Stimulated activated CD4-positive, alpha-beta T cell treated with anti-CD3 and anti-CD28 coated beads, TNF-alpha, amount 100 ng/mL, for 48 hours (primary cell): ENCODE data around the gene NPIPA1.
A peak's percentile ranks its signal among the peaks of the same experiment; 100 is the strongest.
"Not testable (repeated sequence)": the region's sequence is repeated elsewhere in the genome, so short reads cannot be mapped to it uniquely, and the experiment has no call there.

ENCODE experiments used
- DNase-seq, 3 donors: peaks; one replicate each; pipeline ENCODE4 v3.0.0-alpha.2; 2020; ENCODE audit warnings: low read depth in 3 of 3

The NPIPA1 gene

DNA sequence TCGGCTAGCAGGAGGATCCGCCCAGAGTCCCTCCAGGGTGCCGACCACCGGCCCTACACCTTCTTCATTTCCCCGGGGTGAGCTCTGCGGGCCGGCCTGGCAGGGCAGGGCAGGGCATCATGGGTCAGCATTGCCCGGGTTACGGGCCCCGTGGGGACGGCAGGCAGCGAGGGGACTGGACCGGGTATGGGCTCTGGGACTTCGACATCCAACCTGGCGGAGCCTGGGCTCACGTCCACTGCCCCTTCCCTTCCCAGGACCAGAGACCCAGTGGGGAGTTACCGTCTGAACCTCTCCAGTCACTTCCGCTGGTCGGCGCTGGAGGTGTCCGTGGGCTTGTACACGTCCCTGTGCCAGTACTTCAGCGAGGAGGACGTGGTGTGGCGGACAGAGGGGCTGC is 7.0 kb upstream of the NPIPA1 start:
- DNase-seq, result not testable (repeated sequence)

DNA sequence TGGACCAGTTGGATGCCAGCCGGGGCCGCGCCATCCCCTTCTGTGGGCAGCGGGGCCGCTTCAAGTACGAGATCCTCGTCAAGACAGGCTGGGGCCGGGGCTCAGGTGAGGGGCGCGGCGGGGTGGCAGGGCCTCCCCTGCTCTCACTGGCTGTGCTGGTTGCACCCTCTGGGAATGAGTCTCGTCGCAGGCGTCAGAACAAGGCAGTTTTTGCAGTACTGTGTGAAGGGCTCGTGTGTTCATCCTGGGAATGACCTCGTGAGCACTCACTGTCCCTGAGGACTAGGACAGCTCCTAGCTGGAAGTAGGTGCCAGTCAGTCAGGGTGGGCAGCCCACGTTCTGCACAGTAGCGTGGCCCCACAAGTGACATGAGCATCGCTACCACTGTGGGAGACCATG is 6.3 kb upstream of the NPIPA1 start:
- not testable (repeated sequence) for DNase-seq

DNA sequence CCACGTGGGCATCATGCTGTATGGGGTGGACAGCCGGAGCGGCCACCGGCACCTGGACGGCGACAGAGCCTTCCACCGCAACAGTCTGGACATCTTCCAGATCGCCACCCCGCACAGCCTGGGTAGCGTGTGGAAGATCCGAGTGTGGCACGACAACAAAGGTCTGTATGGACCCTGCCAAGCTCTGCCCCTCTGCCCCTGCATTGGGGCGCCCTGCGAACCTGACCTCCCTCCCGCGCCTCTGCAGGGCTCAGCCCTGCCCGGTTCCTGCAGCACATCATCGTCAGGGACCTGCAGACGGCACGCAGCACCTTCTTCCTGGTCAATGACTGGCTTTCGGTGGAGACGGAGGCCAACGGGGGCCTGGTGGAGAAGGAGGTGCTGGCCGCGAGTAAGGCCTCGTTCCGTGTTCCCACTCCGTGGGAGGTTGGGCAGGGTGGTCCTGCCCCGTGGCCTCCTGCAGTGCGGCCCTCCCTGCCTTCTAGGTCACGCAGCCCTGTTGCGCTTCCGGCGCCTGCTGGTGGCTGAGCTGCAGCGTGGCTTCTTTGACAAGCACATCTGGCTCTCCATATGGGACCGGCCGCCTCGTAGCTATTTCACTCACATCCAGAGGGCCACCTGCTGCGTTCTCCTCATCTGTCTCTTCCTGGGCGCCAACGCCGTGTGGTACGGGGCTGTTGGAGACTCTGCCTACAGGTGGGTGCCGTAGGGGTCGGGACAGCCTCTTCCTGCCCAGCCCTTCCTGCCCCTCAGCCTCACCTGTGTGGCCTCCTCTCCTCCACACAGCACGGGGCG is 4.5 kb upstream of the NPIPA1 start:
- not testable (repeated sequence) for DNase-seq

DNA sequence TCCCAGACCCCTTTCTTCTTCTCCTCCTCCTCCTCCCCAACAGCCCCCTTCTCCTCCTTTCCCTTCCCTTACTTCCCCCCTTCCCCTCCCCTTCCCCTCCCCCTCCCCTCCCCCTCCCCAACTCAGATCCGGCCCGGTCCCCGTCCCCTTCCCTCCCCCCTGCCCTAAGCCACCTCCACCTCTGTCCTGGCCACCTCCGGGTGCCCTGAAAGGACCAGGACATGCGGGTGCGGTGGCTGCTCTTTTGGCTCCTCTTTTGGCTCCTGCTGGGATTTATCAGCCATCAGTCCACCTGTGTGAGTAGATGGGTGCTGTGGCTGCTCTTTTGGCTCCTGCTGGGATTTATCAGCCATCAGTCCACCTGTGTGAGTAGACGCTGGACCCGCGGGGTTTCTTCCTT is 751 bp downstream of the NPIPA1 start:
- DNase-seq, result not testable (repeated sequence)

DNA sequence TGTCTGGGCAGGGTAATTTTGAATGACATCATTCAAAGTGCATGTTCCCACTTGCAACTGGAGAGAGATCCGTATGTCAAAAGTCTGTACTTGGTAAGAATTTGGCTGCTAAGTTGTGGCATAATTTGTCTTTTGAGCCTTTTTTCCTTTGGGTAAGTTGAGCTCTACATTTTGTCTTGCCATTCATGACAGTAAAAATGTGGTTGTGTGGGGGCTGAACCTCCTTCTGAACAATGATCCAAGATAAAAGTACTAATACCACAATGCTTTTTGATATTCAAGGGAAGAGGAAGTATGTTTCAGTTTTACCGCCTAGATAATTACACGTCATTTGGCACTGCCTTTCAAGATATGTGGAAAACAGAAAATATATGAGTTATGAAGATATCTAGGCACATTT is 5.4 kb downstream of the NPIPA1 start:
- not testable (repeated sequence) for DNase-seq

DNA sequence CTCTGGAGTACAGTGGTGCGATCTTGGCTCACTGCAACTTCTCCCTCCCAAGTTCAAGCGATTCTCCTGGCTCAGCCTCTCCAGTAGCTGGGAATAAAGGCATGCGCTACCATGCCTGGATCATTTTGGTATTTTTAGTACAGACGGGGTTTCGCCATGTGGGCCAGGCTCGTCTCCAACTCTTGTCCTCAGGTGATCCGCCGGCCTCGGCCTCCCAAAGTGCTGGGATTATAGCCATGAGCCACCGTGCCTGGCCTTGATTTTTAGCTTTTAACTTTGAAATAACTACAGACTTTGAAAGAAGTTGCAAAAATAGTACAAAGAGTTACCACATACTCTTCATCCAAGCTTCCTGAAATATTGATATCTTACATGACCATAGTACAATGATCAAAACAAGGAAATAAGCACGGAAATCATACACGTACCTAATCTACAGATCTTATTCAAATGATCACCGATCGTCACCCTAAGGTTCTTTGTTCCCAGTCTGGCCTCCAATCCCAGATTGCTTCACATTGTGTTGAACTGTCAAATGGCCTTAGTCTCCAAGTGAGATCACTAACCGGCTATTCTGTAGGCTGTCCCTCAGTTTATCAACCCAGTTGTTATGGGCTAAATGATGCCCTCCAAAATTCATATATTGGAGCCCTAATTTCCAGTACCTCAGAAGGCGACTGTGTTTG is 18.4 kb downstream of the NPIPA1 start:
- DNase-seq, result no peak

DNA sequence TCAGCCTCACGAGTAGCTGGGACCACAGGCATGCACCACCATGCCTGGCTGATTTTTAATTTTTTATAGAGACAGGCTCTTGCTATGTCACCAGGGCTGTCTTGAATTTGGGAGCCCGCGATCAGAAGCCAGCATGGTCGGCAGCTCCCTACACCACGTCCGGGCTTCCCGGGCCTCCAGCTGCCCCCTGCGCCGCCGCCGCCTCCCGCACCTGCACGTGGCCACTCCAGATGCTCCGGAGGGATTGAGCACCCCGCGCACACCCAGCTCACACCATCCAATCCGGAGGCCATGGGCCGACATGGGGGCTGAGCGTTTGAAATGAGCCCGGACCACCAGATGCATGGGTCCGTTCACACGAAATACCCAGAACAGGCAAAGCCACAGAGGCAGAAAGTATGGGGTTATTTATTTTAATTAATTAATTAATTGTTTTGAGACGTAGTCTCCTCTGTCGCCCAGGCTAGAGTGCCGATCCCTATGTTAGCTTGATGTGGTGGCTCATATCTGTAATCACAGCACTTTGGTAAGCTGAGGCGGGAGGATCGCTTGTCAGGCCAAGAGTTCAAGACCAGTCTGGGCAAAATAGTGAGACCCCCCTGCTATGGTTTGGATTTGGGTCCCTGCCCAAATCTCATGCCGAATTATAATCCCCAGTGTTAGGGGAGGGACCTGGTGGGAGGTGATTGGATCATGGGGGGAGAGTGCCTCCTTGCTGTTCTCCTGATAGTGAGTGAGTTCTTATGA is 20.5 kb downstream of the NPIPA1 start:
- no peak for DNase-seq

DNA sequence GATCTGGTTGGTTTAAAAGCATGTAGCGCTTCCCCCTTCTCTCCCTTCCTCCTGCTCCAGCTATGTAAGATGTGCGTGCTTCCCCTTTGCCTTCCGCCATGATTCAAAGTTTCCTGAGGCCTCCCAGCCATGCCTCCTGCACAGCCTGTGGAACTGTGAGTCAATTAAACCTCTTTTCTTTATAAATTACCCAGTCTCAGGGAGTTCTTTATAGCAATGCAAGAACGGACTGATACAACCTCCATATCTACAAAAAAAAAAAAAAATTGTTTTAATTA is 21.0 kb downstream of the NPIPA1 start:
- DNase-seq, result no peak

DNA sequence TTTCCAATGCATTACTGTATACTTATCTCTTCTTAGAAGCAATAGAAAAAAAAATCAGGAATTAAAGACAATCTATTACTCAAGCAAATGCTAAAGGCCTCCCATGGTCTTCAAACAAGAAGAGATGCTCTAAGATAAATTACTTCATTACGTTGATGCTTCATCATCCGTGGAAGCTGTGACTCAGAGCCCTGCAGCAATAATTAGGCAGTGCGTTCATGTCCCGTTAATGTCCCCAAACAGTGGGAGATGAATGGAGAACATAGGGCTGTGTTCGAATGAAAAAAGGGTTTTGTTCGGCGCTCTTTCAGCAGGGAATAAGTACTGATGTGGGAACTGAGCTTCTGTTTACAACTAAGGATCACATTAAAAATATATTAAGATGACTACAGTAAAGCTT is 21.7 kb downstream of the NPIPA1 start:
- DNase-seq, result no peak

DNA sequence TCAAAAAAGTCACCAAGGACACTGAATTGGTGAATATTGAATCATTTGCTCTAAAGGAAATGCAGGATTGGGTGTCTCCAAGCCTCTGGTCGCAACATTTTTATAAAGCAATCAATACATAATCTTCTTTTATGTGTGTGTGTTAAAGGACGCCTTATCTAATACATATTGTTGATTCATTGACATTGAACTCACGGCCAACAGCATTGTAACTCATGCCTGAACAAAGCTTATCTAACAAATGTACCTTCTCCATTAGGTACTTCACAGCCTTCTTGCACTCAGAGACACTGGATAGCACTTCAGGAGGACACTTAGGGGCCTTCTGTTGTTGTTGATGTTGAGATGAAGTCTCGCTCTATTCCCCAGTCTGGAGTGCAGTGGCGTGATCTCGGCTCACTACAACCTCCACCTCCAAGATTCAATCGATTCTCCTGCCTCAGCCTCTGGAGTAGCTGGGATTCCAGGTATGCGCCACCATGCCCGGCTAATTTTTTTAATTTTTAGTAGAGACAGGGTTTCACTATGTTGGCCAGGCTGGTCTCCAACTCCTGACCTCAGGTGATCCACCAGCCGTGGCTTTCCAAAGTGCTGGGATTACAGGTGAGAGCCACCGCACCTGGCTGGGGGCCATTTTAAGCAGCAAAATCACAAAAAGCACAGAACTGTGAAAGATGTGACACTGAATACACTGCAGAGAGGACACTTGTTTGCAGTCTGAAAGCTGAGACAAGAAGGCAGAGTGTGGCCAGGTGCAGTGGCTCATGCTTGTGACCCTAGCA is 24.4 kb downstream of the NPIPA1 start:
- no peak for DNase-seq

DNA sequence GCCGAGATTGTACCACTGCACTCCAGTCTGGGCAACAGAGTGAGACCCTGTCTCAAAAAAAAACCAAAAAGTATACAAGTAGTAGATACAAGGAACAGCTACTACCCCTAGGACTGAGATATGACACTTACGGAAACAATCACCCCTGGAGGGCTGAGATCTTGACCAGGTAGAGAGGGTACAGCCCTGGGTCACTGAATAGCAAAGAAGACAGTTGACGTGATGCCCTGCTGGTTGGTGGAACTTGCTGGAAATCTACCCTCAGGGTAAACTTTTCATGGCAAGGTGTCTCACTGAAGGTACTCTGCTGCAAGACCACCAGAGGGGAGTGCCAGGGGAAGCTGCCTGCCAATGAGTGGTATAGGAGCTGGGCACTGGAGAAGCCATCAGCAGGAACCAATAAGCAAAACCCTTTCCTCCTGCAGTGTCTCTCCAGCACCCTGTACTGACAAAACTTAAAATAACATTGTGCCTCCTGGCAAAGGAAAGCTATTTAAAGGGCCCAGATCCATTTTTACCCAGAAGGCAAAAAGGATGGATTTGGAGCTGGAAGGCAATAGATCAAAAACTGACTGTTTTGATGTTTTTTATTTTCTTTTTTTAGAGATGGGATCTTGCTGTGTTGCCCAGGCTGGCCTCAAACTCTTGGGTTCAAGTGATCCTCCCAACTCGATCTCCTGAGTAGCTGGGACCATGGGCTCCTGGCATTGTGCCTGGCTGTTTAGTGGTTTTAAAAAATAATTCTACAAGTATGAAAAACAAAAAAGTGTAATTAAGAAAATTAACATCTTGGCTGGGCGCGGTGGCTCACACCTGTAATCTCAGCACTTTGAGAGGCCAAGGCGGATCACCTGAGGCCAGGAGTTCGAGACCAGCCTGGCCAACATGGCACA is 26.3 kb downstream of the NPIPA1 start:
- DNase-seq, result no peak

DNA sequence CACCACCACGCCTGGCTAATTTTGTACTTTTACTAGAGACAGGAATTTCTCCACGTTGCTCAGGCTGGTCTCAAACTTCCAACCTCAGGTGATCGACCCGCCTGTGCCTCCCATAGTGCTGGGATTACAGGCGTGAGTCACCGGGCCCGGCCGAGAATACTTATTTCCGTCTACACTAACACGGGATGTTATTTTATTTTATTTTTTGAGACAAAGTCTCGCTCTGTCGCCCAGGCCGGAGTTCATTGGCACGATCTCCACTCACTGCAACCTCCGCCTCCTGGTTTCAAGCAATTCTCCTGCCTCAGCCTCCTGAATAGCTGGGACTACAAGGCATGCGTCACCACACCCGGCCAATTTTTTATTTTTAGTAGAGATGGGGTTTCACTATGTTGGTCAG is 28.1 kb downstream of the NPIPA1 start:
- no peak for DNase-seq

DNA sequence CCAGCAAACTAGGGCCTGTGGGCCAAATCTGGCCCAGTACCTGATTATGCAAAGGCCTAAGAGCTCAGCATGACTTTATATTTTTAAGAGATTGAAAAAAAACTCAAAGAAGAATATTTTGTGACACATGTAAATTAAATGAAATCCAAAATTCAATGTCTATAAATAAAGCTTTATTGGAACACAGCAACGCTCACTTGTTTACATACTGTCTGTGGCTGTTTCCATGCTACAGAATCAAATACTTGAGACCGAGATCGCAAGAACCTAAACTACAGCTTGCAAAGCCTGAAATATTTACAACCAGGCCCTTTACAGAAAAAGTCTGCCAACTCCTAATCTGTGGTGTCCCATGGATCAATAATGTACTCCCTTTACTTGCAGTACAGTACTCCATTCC is 32.6 kb downstream of the NPIPA1 start:
- DNase-seq, result not testable (repeated sequence)

DNA sequence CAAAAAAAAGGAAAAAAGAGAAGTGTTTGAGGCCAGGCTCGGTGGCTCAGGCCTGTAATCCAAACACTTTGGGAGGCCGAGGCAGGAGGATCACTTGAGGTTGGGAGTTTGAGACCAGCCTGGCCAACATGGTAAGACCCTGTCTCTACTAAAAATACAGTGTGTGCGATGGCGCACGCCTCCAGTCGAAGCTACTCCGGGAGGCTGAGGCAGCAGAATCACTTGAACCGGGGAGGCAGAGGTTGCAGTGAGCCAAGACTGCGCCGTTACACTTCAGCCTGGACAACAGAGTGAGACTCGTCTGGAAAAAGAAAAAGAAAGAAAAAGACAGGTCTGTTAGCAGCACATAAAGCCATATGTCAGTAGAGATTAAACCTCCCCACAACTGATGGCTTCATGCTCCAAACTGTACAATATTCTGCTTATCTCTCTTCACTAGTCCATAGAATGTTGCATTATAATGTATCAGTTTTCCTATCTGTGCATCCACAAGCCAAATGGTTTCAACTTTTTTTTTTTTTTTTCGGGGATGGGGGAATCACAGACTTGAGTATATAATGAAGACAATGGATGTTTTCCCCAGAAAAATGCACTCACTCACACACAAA is 34.5 kb downstream of the NPIPA1 start:
- DNase-seq, result not testable (repeated sequence)

DNA sequence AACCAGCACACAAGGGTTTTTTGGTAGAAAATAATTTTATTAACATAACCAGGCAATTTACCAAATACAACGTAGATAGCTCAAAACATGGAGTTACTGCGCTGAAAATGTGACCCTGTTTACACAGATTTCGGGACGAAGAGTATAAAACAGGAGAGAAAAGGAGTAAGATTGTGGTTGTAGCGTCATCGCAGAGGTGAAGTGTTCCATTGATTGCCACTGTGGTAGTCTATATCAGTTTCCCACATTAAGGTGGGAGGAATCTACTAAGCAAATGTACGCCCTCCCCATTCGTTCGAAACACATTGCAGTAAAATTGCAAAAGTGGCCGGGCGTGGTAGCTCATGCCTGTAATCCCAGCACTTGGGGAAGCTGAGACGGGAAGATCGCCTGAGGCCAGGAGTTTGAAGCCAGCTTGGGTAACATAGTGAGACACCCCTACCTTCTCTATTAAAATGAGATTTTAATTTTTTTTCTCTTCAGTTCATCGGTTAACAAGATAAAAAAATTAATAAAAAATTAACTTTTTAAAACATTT is 36.6 kb downstream of the NPIPA1 start:
- not testable (repeated sequence) for DNase-seq

DNA sequence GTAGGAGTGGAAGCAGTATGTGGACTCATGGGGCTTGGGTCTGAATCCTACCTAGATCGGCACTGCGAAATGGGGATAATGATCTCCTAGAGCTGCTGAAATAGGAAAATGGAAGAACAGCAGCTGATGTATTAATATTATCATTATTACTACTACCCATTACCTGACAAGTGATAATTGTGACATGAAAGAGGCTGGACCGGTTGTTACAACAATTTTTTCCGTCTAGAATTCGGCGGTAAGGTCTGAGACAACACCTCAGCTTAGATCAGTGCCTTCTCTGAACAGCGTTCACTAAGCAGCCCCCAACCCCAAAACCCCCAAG is 37.0 kb downstream of the NPIPA1 start:
- DNase-seq, result not testable (repeated sequence)

DNA sequence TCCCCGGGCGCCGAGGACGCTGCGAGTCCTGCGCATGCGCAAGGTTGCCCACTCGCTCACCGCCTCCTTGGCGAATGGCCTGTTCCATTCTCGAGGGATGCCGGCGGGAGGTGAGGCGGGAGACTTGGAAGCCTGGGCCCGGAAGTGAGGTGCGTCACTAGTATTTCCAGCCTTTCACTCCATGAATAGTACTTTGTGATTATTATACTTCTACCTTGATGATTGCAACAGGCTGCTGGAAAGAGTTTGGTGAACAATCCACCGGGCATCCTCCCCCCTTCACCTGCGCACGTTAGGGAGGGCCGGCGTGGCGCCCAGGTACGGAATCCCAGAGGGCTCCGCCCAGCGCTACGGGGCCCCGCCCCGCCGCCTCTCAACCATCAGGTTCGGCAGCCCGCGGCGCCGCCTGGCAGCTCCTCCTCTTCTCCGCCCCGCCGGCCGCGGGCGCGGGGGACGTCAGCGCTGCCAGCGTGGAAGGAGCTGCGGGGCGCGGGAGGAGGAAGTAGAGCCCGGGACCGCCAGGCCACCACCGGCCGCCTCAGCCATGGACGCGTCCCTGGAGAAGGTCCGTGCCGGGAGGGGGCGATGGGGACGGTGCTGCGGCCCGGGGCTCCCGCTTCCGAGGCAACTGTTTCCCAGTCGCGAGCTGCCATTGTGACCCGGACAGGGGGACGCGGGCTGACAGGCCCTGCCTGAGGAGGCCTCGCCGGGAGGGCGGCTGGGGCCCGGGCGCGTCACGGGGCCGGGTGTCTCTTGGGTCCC is 37.6 kb downstream of the NPIPA1 start, which contains the start of gene PDXDC1:
PDXDC1 (plus strand) TSS at position 371 of the 762 bp plus-strand sequence; CDS start at position 545, 174 bp downstream.
- peak; percentile 91 to 98 (median 93) for DNase-seq

DNA sequence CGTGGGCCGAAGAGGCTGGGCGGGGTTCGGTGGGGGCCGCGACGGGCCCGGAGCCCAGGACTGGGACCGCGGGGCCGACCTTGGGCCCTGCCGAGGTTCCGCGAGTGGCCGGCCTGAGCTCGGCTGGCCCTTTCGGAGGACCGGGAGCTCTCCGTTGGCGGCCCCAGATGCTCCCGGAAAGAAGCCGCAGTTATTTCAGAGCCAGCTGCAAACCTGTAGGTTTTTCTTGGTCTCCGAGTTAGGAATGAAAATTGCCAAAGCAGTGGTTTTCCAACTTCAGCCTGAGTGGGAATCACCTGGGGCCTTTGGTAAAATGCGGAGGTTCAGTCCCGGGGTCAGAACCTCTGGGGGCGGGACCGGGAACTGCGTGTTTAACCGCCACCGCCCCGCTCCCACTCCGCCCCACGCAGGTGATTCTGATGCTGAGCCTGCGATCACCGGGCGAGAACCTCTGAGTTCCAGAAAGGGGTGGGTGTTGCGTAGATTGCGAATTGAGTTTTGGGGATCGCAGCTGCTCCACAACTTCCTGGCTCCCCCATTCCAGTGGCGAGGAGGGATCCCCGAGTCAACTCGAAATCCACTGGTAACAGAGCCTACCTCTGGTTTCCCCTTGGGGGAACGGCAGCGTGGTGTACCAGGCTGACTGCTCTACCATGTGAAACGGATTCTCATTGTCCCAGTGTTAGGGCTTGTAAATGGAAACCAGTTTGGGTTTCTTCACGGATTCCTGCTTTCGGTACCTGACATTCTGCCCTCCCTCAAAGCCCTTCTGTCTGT is 38.4 kb downstream of the NPIPA1 start:
- peak in 2 of 3 donors; percentile 32 to 51 for DNase-seq
